Gastroesophageal sphincter (tissue), 3 donors: ENCODE data around the gene ST8SIA4.

Experiments
- CTCF ChIP-seq, 4 experiments: fragments of 200-600 bp in 2 of 4; fragments of 450-650 bp in 2 of 4; sonication (generic) in 1 of 4; IDR thresholded peaks; one replicate each; pipeline ENCODE4 v1.5.1; 2017 to 2019; ENCODE audit warnings: antibody characterized with exemption in 4 of 4, mild to moderate bottlenecking in 2 of 4, moderate library complexity in 2 of 4
- EP300 ChIP-seq: sonication (generic); formaldehyde crosslinking; IDR thresholded peaks from one replicate; pipeline ENCODE4 v1.6.1; 2017; ENCODE audit warnings: antibody characterized with exemption, mild to moderate bottlenecking
- POLR2A ChIP-seq, 2 donors: fragments of 450-650 bp; IDR thresholded peaks; one replicate each; pipeline ENCODE4 v1.6.1; 2017; ENCODE audit warnings: antibody characterized with exemption in 2 of 2, mild to moderate bottlenecking in 2 of 2, moderate library complexity in 1 of 2
- POLR2AphosphoS5 ChIP-seq: sonication (generic); formaldehyde crosslinking; IDR thresholded peaks from one replicate; pipeline ENCODE4 v1.6.1; 2017; ENCODE audit warnings: antibody characterized with exemption

GRCh38 chr5:100852051-100852450, 51.0 kb downstream of the ST8SIA4 start:
- no peak for TF ChIP-seq CTCF (IDR thresholded peaks at IDR 0.05)
- no peak for TF ChIP-seq POLR2A (IDR thresholded peaks at IDR 0.05)
- no peak for TF ChIP-seq POLR2AphosphoS5
- TF ChIP-seq EP300: no peak
